Stimulated activated naive B cell treated with anti-CD40 and anti-IgM and Interleukin-4, amounts not matched to agents 10 μg/mL and 1 μg/mL and 100 μg/mL, for 72 hours (primary cell): ENCODE measurements around the gene SLC25A19.
A peak's percentile ranks its signal among the peaks of the same experiment; 100 is the strongest.

Source experiments
- ATAC-seq, 2 donors: fragments of 150-1000 bp; cut with Tn5 transposase; replicated peaks; 2 replicates each; pipeline ENCODE4 v1.10.0; 2021; ENCODE audit warnings: moderate library complexity in 1 of 2
- DNase-seq: peaks from one replicate; pipeline ENCODE4 v3.0.0; 2021
- H3K27ac Mint-ChIP-seq: one replicate; pipeline ENCODE4 v1.8.0; 2022; ENCODE audit warnings: mild to moderate bottlenecking, mixed read lengths
- H3K27me3 Mint-ChIP-seq, 2 donors: one replicate each; pipeline ENCODE4 v1.8.0; 2022; ENCODE audit warnings: mixed read lengths in 2 of 2
- H3K36me3 Mint-ChIP-seq, 2 donors: one replicate each; pipeline ENCODE4 v1.8.0; 2022; ENCODE audit warnings: mixed read lengths in 2 of 2, mild to moderate bottlenecking in 1 of 2
- H3K4me1 Mint-ChIP-seq, 2 donors: one replicate each; pipeline ENCODE4 v1.8.0; 2022; ENCODE audit warnings: mixed read lengths in 2 of 2, mild to moderate bottlenecking in 1 of 2
- H3K4me3 Mint-ChIP-seq, 2 donors: one replicate each; pipeline ENCODE4 v1.8.0; 2022; ENCODE audit warnings: mild to moderate bottlenecking in 2 of 2, mixed read lengths in 2 of 2, moderate library complexity in 1 of 2
- H3K9me3 Mint-ChIP-seq, 2 donors: one replicate each; pipeline ENCODE4 v1.8.0; 2022; ENCODE audit warnings: mixed read lengths in 2 of 2, mild to moderate bottlenecking in 1 of 2

The SLC25A19 gene

DNA sequence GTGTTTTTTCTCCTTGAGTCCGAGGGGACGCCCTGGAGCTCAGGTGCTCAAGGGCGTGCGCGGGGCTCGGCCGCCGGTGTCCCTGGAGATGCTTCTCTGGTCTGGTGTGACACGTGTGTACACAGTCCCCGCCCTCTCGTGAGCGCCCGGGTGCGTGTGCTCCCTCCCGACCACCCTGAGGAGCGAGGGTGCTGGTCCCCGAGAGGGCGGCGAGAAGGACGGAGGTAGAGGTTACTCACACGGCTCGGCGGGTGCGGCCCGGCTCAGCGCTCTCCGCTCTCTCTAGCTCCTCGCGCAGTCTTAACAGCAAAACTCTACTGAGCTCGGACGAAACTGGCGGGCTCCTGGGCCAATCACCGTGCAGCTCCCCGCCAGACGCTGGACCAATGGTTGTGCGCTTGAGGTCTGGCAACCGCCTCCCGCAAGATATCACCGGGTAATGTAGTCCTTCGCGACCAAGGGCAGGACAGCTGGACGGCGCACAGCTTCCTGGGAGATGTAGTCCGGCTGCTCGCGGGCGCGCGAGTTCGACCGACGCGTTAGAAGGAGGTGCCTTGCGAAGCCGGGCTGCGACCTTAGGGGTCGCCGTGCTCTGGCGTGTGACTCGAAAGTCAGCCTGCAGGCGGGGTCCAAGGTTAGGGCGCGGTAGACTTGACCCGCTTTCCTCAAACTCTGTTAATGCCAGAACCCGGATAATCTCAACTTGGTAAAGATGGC lies at the start of gene SLC25A19:
TSS of gene SLC25A19 (minus strand) at position 319 of the 717 bp plus-strand sequence. CDS start 2,669 bp downstream, outside the sequence.
- ATAC-seq = peak; percentile 91 to 93
- Mint-ChIP-seq H3K4me1 (peaks cover 17 to 70% of the 10 kb centered on the region in 2 donors), H3K4me3 (peak within 1 kb of the TSS; percentile 97), H3K27me3 (no peaks in the 10 kb centered on the region), H3K9me3 (no peaks in the 10 kb centered on the region), H3K36me3 (peaks cover 27 to 28% of the 10 kb centered on the region in 2 donors), H3K27ac (peak within 1 kb of the TSS; percentile 100)
- DNase-seq = peak; percentile 98

DNA sequence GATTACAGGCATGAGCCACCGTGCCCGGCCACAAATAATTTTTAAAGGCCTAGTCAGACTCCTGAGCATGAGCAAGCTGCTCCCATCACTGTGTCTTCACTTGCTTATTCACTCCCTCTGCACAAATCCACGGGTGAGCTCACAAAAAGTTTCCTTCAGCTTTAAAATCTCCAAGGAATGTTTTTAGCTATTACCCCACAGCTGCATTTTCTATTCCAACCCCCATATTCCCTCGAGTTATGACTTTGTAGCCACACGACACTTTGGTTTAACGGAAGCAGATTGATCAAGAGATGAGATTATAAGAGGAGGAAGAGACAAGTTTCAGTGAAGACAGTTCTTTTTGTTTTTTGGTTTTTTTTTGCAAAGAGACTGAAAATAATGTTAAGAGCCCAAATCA lies 49.1 kb upstream of the SLC25A19 start:
- Mint-ChIP-seq H3K36me3 (peaks cover 12 to 35% of the 10 kb centered on the region in 2 donors), H3K27ac (peak overlapping the region; percentile 86), H3K9me3 (peaks cover 0 to 1% of the 10 kb centered on the region in 2 donors), H3K4me3 (peak overlapping the region; percentile 58 to 63), H3K27me3 (no peaks in the 10 kb centered on the region), H3K4me1 (peaks cover 42 to 86% of the 10 kb centered on the region in 2 donors)
- peak; percentile 26 to 31 for ATAC-seq
- no peak for DNase-seq

DNA sequence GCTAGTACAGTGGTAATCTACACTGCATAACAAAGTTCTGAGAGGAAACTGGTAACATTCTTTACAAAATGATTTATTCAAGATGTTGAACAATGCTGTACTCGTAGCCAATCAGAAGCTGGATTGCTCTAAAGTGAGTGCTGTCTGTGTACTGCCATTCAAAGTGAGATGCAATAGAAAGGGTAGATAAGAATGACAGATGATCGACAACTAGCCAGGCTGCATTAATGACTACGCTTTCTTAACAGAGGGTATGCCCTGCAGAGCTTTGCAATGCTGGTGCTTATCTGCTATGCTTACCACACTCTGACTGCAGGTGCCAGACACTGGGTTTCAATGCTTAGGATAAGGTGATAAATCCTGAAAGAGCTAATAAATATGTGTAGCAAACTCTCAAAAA lies 46.1 kb upstream of the SLC25A19 start:
- no peak overlapping the region for H3K27ac Mint-ChIP-seq
- H3K4me3 Mint-ChIP-seq = no peak overlapping the region
- ATAC-seq (no peak), DNase-seq (no peak)
- H3K4me1 Mint-ChIP-seq = peaks cover 33 to 82% of the 10 kb centered on the region in 2 donors
- H3K27me3 Mint-ChIP-seq = no peaks in the 10 kb centered on the region
- H3K36me3 Mint-ChIP-seq = peaks cover 22 to 43% of the 10 kb centered on the region in 2 donors
- peaks cover 0 to 1% of the 10 kb centered on the region in 2 donors for H3K9me3 Mint-ChIP-seq

DNA sequence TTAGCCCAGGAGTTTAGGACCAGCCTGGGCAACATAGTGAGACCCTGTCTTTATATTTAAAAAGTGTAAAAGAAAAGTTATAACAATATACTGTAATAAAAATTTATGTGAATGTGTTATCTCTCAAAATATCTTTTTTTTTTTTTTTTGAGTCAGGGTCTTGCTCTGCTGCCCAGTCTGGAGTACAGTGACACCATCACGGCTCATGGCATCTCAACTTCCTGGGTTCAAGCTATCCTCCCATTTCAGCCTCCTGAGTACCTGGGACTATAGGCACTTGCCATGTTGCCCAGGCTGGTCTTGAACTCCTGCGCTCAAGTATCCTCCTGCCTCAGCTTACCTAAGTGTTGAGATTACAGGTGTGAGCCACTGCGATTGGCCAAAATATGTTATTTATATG lies 45.5 kb upstream of the SLC25A19 start:
- H3K27ac Mint-ChIP-seq = peak overlapping the region; percentile 56
- H3K4me1 Mint-ChIP-seq = peaks cover 31 to 82% of the 10 kb centered on the region in 2 donors
- no peak overlapping the region for H3K4me3 Mint-ChIP-seq
- DNase-seq (no peak), ATAC-seq (no peak)
- no peaks in the 10 kb centered on the region for H3K9me3 Mint-ChIP-seq
- H3K27me3 Mint-ChIP-seq = no peaks in the 10 kb centered on the region
- peaks cover 20 to 44% of the 10 kb centered on the region in 2 donors for H3K36me3 Mint-ChIP-seq

DNA sequence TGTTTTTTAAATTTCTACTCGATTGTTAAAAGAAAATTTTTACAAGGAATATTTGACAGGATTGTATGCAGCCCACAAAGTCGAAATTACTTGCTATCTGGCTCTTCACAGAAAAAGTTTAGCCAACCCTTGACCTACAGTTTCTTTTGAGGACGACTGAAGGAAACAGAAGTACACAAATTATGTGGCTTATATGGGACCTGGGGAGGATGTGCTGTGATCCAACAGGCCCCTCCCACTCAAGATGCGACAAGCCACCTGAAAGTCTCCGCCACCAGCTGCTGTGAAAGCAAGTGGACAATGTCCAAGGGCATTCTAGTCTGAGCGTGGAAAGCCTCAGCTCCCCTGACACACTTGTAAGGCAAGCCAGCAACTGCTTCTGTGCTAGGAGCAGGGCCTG lies 42.4 kb upstream of the SLC25A19 start:
- Mint-ChIP-seq H3K9me3 (no peaks in the 10 kb centered on the region), H3K4me3 (no peak overlapping the region), H3K27me3 (no peaks in the 10 kb centered on the region), H3K36me3 (peaks cover 27 to 49% of the 10 kb centered on the region in 2 donors), H3K27ac (peak overlapping the region; percentile 42), H3K4me1 (peaks cover 31 to 80% of the 10 kb centered on the region in 2 donors)
- ATAC-seq = peak in 1 of 2 donors; percentile 42
- DNase-seq = no peak

DNA sequence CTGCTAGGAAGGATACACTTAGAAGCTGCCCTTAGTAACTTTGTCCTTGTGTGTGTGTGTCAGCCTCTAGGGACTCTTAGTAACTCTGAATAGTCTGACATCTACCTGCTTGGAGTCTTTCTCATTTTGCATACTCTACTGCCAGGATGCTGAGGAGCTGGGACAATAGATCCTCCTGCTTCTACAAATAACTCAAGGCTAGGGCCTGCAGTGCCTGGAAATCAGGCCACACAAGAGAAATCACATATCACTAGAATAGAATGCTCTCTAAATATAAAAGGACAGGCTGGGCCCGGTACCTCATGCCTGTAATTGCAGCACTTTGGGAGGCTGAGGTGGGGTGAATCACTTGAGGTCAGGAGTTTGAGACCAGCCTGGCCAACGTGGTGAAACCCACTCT lies 38.5 kb upstream of the SLC25A19 start:
- Mint-ChIP-seq H3K27me3 (no peaks in the 10 kb centered on the region), H3K4me3 (peak overlapping the region in 1 of 2 donors; percentile 52), H3K9me3 (no peaks in the 10 kb centered on the region), H3K4me1 (peaks cover 35 to 76% of the 10 kb centered on the region in 2 donors), H3K27ac (peak overlapping the region; percentile 83), H3K36me3 (peaks cover 33 to 57% of the 10 kb centered on the region in 2 donors)
- ATAC-seq (no peak), DNase-seq (no peak)

DNA sequence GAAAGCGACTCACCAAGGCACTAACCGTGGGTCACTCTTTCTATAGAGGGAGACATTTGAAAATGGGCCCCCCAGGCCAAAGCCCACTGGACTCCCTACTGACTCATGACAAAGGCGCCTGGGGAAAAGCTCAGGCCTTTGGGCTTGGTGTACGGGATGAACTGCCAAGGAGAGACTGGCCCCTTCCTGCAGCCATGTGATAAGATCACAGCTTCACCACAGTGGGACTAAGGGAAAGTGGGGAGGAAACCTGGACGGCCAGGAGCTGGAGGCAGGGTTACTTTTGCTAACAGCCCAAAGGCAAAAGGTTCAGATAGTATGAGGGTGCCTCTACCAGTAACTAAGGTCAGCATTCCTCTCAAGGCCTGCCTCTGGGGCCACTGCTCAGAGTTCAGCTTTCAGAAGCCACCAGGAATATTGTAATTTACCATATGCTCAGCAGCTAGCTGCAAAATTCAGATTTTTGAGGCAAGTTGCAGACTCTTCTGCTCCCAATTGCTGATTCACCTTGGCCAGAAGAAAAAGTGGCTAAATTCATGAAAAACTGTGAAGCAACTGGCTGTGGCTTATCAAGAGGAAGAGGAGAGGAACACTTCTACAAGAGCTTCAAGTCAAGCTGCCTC lies 37.1 kb upstream of the SLC25A19 start:
- peak overlapping the region; percentile 45 to 69 for H3K4me3 Mint-ChIP-seq
- ATAC-seq (peak; percentile 10), DNase-seq (no peak)
- peaks cover 35 to 57% of the 10 kb centered on the region in 2 donors for H3K36me3 Mint-ChIP-seq
- peaks cover 29 to 77% of the 10 kb centered on the region in 2 donors for H3K4me1 Mint-ChIP-seq
- peak overlapping the region; percentile 95 for H3K27ac Mint-ChIP-seq
- H3K27me3 Mint-ChIP-seq = no peaks in the 10 kb centered on the region
- H3K9me3 Mint-ChIP-seq = no peaks in the 10 kb centered on the region

DNA sequence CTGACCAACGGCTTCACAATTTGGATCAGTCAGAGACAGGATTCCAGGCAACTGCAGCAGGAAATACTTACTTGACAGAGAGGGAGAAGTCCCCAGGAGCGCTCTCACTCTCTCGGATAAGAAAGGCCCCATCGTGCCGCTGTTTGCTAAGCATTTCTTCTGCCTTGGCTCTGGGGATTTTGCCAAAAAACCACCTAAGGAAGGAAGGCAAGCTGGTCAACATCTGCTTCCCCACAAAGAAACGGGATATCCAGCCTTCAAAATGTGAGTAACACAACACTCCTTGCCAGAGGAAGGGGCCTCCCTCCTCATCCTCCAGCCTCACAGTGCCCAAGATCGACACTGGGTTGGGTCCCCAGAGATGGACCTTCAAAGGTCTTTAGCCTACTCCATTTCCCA lies 36.6 kb upstream of the SLC25A19 start:
- DNase-seq (no peak), ATAC-seq (peak; percentile 12 to 29)
- H3K9me3 Mint-ChIP-seq = no peaks in the 10 kb centered on the region
- H3K4me1 Mint-ChIP-seq = peaks cover 28 to 73% of the 10 kb centered on the region in 2 donors
- peaks cover 36 to 55% of the 10 kb centered on the region in 2 donors for H3K36me3 Mint-ChIP-seq
- H3K27ac Mint-ChIP-seq = peak overlapping the region; percentile 95
- no peaks in the 10 kb centered on the region for H3K27me3 Mint-ChIP-seq
- H3K4me3 Mint-ChIP-seq = peak overlapping the region; percentile 45 to 69

DNA sequence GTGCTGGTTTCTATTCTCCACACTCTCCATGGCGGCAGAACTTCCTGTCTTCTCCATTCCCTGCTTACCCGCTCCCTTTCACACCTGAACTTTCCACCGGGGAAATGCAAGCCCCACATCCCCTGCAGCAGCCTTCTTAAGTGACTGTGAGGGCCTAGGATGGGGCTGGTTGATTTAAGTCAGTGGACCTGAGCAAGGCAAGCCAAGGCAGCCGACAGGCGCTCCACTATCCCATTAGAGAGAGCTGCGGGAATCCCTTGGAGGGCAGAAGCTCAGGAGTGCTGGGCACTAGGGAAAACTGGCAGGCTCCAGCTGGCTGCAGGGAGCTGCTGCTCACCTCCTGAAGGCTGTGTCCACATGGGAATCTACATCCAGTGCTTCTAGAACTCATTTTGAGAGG lies 36.1 kb upstream of the SLC25A19 start:
- Mint-ChIP-seq H3K9me3 (no peaks in the 10 kb centered on the region), H3K36me3 (peaks cover 35 to 55% of the 10 kb centered on the region in 2 donors), H3K4me3 (peak overlapping the region; percentile 61 to 69), H3K4me1 (peaks cover 26 to 70% of the 10 kb centered on the region in 2 donors), H3K27me3 (no peaks in the 10 kb centered on the region), H3K27ac (peak overlapping the region; percentile 95)
- ATAC-seq = no peak
- DNase-seq = no peak

DNA sequence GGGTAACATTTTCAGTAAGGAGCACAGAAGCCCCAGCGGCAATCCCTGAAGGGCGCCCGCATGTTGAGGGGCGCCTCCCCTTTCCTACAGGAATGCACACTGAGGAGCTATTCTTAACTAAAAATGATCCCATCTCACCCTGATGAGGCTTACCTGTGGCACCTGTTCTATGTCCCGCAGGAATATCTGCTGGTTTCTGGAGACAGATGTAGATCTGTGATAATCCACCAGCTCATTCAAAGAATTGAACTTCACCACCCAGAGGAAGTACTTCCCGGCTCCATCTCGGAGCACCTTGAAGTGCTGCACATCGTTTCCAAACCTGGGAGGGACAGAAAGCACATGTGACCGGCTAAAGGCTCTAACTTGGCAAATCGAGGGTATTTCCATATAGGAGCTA lies 32.3 kb upstream of the SLC25A19 start:
- peaks cover 39 to 72% of the 10 kb centered on the region in 2 donors for H3K4me1 Mint-ChIP-seq
- H3K27me3 Mint-ChIP-seq = no peaks in the 10 kb centered on the region
- H3K4me3 Mint-ChIP-seq = no peak overlapping the region
- peak overlapping the region; percentile 82 for H3K27ac Mint-ChIP-seq
- no peak for ATAC-seq
- DNase-seq = no peak
- no peaks in the 10 kb centered on the region for H3K9me3 Mint-ChIP-seq
- H3K36me3 Mint-ChIP-seq = peaks cover 51 to 65% of the 10 kb centered on the region in 2 donors

DNA sequence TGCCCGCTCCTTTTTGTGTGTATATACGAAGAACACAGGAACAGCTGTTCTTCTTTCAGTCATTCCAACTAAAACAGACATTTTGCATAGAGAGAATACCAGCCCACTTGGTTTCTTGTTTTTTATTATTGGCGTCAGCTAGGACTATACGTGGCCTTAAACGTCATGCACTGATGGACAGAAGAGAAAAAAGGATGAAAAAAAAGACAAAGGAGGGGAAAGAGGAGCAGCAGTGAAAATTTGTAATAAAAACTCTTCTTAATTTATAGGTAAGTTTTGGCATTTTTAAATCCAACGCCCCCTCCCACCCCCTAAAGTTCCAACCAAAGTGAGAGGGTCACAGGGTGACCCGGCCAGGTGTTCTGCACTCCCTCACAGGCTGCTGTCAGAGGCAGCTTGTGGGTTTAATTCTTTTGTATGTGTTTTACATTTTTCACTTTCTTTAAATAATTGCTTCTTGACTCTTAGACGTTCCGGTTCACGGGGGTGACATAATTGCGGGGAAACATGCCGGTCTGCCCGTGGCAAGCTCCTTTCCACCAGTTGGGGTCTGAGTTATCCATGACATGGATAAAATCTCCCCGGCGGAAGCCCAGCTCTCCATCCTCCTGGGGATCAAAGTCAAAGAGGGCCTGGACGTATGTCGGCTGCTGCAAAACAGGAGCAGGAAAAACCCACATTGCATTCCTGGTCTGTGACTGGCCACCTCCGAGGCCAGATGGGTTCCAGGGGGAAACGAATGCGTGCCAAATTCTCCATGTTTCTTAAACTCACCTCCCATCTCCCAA lies 30.9 kb upstream of the SLC25A19 start:
- ATAC-seq (peak; percentile 38 to 43), DNase-seq (no peak)
- Mint-ChIP-seq H3K4me3 (peak overlapping the region; percentile 36 to 61), H3K36me3 (peaks cover 48 to 59% of the 10 kb centered on the region in 2 donors), H3K27ac (peak overlapping the region; percentile 93), H3K9me3 (no peaks in the 10 kb centered on the region), H3K27me3 (no peaks in the 10 kb centered on the region), H3K4me1 (peaks cover 35 to 72% of the 10 kb centered on the region in 2 donors)

DNA sequence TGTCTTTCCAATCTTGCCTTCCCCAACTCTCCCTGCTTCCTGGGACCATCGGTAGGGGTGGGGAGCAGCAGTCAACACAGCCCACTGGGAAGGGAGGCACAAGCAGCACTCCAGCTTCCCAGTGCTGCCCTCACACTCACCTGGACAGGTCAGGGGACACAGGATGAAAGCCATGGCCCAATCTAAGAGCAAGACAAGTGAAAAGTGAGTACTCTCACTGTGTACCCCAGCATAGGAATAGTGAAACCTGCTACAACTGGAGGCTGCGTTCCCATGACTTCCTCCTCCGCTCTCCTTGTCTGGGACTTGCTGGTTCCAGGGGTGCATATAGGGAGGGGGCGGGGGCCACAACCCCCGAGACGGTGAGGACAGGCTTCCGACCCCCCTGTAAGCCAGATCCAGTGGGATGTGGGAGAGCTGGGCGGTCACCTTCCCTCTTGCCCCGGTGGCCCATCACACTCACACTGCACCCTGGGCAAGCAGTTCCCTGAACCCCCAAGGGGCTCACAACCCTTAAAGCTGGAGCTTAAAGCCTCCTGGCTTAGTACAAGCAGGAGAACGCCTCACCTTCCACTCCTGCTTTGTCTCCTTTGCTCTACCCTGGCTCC lies 29.5 kb upstream of the SLC25A19 start:
- Mint-ChIP-seq H3K9me3 (peaks cover 0 to 2% of the 10 kb centered on the region in 2 donors), H3K36me3 (peaks cover 58 to 71% of the 10 kb centered on the region in 2 donors), H3K27ac (peak overlapping the region; percentile 93), H3K4me1 (peaks cover 42 to 84% of the 10 kb centered on the region in 2 donors), H3K27me3 (no peaks in the 10 kb centered on the region), H3K4me3 (peak overlapping the region; percentile 30 to 56)
- no peak for DNase-seq
- ATAC-seq = no peak

DNA sequence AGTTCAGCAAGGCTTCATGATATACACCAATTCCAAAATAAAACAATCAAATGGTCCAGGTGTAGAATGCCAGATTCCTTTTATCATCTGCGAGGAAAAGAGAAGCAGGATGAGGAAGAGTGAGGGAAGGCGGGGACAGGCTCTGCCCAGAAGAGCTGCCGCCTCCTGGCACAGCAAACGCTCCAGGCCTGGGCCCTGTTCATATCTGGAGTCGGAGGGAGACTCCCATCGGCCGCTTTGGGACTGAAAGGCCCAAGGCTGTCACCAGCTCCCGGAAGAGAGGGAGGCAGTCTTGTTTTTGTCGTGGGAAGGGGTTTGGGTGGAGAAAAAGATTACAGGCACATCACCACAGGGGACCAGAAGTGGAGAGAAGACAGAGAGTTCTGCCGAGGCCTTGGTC lies 29.0 kb upstream of the SLC25A19 start:
- peaks cover 55 to 70% of the 10 kb centered on the region in 2 donors for H3K36me3 Mint-ChIP-seq
- DNase-seq = no peak
- H3K4me3 Mint-ChIP-seq = peak overlapping the region in 1 of 2 donors; percentile 56
- ATAC-seq = no peak
- H3K27me3 Mint-ChIP-seq = no peaks in the 10 kb centered on the region
- H3K9me3 Mint-ChIP-seq = peaks cover 0 to 4% of the 10 kb centered on the region in 2 donors
- peaks cover 42 to 84% of the 10 kb centered on the region in 2 donors for H3K4me1 Mint-ChIP-seq
- peak overlapping the region; percentile 93 for H3K27ac Mint-ChIP-seq

DNA sequence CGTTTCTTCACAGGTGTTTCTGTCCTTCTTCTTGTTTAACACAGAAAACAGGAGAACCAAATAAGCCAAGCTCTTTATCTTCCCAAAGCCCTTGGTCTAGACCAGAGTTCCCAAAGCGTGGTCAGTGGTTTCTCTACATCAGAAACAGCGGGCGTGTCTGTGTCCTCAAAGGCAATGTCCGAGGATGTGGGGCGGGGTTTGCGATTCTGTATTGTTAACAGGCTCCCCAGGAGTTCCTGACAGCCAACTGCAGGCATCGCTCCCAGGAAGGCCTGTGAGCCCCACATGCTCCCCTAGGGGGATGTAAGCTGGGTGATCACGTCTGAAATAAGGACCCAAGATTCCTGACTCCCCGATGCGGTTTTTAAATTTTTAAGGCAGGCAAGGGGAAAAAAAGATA lies 28.4 kb upstream of the SLC25A19 start:
- Mint-ChIP-seq H3K27ac (peak overlapping the region; percentile 92), H3K36me3 (peaks cover 51 to 69% of the 10 kb centered on the region in 2 donors), H3K4me3 (peak overlapping the region in 1 of 2 donors; percentile 19), H3K9me3 (peaks cover 0 to 4% of the 10 kb centered on the region in 2 donors), H3K4me1 (peaks cover 46 to 84% of the 10 kb centered on the region in 2 donors), H3K27me3 (no peaks in the 10 kb centered on the region)
- ATAC-seq (no peak), DNase-seq (no peak)
